Stimulated activated CD4-positive, alpha-beta T cell treated with anti-CD3 and anti-CD28 coated beads, Interleukin-4, amount 100 ng/mL, for 24 hours (primary cell): ENCODE results near the gene IGLL5.

Experiments used
- DNase-seq: peaks from one replicate; pipeline ENCODE4 v3.0.0-alpha.2; 2020

The IGLL5 gene

DNA sequence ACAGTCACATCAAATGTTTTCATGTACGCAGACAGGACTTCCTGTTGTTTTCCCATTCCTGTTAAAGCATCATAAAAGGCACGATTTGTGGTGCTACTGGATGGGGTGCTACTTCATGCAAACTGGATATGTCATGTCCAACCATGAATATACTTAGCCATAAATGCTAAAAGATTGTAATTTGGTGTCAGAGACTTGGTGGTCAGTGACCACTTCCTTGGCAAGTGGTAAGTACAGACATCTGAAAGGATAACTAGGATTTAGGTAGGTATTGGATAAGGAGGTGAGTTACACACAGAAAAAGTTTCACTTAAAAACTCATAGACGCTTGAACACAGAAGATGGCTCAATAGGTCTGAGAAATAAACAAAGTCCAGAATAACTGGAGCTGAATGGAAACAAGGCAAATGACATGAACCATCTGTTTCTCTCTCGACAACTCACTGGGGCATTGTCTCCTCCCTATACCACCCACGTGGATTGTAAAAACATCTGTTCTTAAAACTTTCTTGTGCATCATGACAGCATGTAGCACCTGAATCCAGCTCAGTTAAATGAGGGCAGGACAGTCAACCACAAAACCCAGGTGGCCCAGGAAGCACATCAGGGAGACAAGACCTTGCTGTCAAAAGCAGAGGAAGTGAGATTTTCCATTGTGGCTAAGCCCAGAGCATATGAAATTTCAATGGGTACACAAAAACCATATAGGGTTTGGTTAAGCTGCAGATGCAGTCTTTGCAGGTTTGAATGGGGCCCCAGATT lies 22.1 kb upstream of the IGLL5 start:
- DNase-seq, result peak; percentile 41

DNA sequence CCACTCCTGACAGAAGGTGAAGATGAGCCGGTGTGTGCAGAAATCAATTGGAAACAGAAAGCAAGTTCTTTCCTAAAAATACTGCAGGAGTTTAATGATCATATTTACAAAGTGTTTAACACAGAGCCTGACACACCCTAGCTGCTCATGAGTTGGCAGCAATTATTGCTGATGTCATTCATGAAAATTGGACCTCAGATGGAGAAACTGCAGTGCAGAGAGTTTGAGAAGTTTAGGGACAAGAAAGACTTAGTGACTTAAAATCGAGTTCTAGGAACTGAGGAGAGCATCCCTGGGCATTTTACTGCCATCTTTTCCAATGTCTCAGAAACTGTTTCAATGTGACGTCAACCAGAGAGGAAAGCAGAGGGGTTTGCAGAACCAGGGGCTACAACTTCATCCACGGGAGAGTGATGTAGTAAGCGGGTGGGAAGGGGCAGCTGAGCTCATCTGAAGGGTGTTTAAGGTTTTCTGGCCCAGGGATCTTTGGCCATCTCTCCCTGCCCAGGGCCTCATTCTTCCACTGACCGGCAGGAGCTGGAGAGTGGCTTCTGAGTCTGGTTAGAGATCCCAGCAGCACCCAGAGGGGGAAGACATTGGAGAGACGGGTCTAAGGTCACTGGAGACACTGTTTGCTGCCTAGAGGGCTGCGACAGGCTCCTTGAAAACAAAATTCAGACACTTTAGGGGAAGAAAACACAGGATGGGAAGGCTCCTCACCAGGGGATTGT lies 21.1 kb upstream of the IGLL5 start:
- DNase-seq, result no peak

DNA sequence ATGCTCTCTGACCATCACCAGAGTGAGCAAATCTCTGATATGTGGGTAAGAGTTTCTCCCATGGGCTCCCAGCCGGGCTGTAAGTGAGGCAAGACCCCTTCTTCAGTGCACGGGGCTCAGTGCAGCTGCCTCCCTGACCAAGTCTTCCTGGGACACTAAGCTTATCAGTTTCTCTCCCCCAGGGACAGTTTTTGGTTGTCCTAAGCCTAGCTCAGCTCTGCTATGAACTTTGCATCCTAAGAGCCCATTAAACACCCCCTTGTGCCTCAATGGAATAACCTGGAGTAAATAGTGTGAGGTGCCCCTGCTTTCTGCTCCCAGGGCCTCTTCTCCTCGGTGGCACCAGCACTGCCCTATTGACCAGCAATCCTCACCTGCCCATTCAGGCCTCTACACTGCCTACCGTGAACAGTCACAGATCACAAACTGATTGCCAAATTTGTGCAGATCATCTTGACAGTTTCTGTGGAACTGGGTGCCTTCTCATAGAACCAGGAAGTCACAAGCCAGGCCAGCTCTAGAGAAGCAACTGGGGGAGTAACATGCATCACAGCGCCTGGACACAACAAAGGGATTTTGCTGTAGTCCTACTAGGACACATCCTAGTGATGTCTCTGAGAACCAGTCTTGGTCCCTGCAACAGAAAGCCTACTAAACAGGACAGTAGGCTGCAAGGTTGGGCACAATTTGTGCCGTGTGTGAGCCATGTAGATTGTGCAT lies 19.5 kb upstream of the IGLL5 start:
- no peak for DNase-seq

DNA sequence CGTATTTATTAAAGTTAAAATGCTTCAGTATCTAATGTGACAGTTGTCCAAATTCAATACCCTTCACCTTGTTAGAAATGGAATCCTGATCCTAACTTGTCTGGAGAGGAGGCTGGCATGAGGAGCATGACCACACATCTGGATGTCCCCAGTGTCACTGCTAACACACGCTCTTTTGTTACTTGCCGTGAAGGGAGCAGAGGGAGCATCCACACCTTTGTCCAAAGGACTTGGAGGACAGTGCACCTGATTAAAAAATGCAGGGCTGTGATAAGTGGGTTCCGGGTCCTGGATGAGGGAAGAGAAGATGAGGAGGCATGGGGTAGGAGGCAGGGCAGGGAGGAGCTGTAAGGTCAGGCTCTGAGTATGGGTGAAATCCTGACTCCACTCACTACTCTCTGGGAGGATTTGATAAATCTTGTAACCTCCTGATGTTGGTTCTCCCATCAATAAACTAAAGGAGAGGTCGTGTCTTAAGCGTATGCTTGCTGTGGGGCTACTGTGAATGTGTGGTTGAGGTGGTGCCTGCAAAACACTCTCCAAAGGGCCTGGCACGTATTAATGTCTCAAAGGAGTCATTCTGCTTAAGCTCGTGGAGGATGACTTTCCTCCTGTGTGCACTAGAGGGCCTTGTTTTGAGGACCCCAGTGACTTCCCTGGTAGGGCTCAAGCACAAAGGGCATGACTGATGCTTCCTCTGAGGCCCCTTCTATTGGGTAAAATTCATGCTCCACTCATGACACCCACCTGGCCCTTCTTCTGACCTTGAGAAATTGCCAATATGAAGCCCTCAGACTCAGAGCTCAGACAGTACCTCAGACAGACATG lies 16.8 kb upstream of the IGLL5 start:
- no peak for DNase-seq

DNA sequence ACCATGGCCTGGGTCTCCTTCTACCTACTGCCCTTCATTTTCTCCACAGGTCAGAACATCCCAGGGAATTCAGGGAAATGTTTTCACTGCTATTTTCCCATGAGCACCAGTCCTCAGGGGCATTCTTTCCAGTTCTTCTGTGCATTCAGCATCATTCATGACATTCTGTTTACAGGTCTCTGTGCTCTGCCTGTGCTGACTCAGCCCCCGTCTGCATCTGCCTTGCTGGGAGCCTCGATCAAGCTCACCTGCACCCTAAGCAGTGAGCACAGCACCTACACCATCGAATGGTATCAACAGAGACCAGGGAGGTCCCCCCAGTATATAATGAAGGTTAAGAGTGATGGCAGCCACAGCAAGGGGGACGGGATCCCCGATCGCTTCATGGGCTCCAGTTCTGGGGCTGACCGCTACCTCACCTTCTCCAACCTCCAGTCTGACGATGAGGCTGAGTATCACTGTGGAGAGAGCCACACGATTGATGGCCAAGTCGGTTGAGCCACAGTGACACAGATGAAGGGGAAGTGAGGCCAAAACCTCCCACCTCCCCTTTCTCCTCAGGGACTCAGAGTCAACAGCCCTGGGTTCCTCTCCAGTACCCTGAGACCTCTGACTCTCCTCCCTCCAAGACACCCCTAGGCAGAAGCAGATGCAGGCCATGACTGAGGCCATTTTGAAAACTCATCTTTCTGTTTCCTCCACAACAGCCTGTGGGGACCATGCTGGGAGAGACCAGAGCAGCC lies 15.9 kb upstream of the IGLL5 start:
- no peak for DNase-seq

DNA sequence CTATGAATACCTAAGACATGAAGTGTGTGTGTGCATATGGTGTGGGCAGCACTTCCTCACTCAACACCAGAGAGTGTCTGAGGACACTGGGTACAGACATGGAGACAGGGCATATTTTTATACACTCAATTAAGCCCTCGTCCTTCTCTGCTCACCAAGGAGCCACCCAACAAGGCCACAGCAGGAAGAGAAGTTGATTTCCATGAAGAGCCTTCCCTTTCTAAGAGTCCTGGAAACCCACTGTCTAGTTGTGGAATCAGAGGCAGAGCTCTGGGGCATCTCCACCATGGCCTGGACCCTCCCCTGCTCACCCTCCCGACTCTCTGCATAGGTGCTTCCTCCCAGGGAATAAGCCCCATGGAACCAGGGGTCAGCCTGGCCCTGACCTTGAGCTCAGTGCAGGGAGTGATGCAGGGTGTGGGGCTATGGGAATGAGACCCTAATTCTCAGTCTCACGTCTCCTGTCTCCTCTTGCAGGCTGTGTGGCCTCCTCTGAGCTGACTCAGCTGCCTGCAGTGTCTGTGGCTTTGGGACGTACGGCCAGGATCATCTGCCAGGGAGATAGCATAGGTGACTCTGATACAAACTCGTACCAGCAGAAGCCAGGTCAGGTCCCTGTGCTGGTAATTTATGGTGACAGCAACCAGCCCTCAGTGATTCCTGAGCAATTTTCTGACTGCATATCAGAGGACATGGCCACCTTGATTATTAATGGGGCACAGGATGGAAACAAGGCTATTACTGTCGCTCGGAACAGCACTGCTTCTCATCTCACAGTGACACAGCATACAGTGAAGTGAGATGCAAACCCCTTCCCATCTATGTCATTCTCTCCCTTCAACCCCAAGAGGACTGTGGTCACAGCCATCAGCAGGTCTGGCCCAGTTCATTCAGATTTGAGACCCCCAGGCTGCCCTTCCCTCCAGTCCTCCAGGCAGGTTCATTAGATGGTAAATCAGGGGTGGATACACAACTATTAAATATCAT lies 14.6 kb upstream of the IGLL5 start:
- DNase-seq, result no peak

DNA sequence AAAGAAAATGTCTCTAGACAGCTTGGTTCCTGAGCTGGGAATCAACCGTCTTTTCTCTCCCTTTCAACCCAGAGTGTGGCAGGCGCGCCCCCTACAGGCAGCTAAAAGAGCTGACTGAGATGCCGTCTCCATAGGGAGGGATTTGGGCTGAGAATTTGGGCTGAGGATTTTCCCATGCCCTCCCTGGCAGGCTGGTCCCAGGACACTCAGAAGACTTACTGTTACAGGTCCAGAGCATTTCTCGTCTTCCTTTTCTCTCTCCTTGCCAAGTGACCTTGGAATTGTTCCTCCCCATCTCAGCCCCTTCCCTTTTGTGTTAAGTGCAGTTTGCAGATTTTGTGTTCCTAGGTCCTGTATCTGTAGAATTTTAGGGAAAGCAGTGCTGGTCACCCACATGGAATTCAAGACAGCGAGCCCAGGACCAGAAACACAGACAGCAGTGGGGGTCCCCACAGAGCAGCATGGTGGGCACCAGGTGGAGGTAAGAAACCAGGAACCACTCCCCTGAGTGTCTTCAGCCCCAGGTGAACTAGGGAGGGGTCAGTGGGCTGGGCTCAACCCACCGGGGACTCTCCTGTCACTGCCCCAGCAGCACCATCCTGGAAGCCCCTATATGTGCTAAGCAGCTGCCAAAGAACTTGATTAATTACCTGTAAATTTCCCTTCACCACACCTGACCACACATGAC lies 9.9 kb upstream of the IGLL5 start:
- peak; percentile 79 for DNase-seq

DNA sequence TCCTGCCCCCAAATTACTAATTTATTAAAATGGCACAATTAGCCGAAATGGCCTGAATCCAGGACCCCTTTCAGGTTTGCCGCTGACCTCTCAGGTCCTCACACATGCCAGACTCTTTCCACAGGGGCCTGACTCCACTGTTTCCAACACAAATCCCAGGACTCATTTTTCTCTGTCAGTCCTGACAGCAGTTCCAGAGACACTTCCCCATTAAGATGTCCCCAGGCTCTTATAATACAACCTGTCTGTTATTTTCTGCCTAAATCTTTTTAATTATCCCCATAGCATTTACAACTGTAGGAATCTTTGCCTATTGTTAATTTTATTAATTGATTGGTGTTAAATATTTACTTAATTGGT lies 9.4 kb upstream of the IGLL5 start:
- DNase-seq, result no peak

DNA sequence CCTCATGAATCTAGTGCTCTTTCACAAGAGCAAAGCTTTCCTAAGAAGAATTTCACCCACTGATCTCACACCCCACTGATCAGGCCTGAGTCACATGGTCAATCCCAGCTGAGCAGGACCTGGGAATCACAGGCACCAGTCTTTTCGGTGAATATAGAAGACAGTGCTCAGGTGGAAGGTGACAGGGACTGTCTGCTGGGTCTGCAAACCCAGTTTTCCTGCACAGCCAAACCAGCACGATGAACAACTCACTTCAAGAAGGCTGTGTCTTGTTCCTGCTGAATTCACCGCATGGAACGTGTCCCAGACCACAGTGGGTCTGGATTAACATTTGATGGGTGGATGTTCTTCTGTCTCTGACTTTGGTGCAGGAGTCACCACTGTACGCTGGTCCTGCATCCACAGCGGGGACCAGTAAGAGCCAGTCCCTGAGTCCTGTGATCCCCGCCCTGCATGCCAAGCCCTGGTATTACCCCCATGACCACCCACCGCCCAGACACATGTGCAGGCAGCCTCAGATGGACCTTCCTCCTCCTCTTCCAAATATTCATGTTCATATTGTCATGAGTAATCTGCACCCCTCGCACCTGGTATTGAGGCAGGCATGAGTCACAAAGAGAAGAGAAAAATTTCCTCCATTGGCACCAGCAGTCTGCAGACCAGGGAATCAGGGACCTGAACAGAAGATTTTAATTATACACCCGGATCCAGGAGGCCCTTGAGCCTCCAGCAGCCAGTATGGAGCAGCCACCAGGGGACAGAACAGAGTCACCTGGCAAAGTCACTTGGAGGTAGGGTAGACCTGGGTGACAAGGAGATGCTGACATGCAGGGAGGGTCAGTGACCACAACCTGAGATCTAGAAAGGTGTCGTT lies 8.6 kb upstream of the IGLL5 start:
- no peak for DNase-seq

DNA sequence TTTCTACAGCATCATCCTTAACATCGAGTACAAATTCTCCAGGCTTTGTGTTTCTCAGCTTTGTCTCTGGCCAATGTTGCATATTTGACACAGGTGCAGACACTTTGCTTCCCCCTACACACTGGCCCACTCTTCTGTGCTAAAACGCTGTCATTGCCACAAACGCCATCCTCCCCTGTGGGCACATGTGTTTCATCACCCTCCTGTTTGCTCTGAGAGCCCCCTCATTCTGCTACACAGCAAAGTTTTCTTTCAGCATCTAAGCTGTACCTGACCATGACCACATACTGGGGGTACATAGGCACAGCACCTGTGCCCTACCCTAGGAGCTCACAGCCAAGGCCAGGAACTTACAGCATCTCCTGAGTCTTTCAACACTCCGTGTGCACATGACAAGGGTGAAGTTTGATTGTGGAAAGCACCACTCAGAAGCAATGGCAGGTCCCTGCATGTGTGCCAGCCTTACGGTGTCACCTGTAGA lies 7.9 kb upstream of the IGLL5 start:
- DNase-seq, result no peak

DNA sequence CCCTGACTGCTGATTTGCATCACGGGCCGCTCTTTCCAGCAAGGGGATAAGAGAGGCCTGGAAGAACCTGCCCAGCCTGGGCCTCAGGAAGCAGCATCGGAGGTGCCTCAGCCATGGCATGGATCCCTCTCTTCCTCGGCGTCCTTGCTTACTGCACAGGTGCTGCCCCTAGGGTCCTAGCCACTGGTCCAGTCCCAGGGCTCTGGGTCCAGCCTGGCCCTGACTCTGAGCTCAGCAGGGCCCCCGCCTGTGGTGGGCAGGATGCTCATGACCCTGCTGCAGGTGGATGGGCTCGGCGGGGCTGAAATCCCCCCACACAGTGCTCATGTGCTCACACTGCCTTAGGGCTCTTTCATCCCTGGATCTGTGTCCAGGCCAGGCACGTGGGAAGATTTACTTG lies 7.0 kb upstream of the IGLL5 start:
- no peak for DNase-seq

DNA sequence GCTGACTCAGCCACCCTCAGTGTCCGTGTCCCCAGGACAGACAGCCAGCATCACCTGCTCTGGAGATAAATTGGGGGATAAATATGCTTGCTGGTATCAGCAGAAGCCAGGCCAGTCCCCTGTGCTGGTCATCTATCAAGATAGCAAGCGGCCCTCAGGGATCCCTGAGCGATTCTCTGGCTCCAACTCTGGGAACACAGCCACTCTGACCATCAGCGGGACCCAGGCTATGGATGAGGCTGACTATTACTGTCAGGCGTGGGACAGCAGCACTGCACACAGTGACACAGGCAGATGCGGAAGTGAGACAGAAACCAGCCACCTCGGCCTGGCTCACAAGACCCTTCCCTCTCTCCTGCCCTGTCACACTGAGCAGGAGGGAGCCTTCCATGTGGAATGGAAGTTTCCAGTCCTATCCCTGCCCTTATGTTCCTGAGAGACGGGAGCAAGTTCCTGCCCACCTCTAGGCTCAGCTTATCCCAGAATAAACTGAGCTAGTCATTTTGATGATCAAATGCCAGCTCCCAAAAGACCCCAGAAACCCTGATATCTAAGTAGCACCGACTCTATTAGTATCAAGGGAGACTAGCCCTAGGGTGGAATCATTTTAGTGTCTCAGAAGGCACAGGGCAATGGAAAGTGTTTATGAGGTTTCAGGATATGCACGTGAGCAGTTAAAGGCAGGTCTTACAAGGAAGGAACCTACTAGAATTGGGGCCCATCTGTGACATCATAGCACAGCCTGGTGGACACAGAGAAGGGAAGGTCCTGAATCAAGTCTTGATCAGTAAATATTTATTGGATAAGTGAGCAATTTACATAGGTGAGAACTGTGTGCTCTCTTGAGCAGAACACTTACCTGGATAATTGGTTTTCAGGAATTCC lies 6.3 kb upstream of the IGLL5 start:
- DNase-seq, result no peak

DNA sequence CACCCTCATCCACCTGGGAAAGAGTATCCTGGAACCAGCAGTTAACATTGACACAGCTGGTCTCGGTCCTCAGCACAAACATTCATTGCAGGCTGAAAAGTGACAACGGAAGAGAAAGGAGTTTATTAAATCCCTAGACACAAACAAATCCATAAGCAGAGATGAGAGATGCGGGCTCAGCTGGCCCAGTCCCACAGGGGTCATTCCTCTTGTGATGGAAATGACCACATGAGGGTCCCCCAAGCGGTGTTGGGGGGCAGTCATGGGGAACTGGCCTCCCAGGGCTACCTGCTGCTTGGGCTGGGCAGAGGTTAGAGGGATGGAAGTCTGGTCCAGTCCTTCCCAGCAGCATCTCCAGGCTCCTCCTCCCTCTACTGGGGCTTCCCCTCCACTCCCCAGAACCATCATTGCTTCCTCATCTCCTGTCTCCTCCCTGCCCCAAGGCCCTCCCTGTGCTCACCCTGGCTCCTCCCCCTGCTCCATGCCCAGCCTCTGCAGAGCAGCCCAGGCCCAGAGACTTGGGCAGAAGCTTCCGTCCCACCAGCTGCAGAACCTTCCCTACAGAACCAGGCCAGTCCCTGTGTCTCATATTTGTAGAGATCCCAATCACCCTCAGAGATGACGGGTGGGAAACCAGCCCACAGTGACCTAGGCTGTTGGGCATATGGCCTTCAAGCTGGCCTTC lies 5.4 kb upstream of the IGLL5 start:
- no peak for DNase-seq

DNA sequence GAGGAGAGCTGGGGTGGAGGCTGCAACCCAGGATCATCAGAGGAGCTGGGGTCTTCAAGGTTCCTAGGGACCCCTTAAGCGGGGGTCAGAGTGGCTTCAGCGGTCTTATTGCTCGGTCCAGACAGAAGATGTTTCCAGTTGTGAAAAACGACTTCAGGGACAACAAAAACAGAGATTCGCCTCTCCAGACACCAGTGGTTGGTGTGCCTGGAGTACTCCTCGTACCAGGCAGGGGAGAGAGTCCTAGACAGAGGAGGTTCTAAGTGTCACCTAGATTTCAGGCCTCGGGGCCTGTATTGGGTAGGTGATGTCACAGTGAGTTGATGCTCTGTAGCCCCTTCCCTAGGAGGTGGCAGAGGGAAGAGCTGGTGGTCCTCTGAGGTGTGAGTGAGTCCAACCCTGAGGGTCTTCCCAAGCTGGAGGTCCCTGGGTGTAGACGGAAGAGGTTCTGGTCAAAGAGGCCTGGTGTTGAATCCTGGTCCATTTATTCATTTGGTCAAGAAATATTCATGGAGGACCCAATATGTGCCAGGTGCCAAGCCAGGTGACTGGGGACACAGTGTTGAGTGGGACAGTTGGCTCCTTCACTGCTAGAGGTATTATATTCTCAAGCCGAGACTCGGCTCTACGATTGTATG lies 4.4 kb upstream of the IGLL5 start:
- DNase-seq, result no peak

DNA sequence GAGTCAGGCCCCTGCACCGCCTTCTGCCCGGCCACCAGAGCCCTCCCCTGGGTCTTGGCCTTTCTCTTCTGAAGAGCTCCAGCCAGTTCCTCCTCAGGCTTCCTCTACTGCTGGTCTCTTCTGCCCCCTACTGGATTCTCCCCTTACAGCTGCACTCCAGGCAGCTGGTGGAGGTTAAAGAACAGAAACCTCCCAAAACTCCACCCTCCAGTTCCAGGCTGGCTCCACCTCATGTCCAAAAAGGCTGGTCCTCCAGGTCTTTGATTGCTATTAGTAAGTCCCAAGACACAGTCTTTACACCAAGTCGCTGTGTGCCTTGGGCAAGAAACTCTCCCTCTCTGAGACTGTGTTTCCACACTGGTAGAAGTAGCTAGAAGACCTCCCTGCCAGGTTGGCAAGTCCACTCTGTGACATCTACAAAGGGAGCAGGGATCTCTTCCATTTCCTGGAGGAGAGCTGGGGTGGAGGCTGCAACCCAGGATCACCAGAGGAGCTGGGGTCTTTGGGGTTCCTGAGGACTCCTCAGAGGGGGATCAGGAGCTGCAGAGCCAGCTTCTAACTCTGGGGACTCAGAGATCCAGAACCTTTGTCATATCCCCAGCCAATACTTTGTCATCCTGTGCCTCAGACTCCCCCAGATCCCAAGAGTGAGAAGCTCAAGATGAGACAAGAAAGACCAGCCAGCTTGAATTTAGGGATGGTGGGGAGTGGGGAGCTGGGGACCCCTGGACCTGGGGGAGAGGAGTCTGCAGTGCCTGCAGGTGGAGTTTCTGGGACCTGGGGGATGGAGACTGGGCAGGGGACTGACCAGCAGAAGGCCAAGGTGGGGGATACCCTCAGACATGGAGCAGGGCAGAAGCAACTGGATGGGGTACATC lies 3.4 kb upstream of the IGLL5 start:
- peak; percentile 71 for DNase-seq
